ENCODE results near the gene MSANTD2. TPM values are rescaled to one million over a fixed set of nuclear protein-coding genes. Genes with fewer than 3 reads are reported as not detected.
"Not testable (repeated sequence)": the region's sequence is repeated elsewhere in the genome, so short reads cannot be mapped to it uniquely, and the experiment has no call there.

The MSANTD2 gene
- total RNA-seq, 1 donor from 2014 or later: 9.8 TPM

DNA sequence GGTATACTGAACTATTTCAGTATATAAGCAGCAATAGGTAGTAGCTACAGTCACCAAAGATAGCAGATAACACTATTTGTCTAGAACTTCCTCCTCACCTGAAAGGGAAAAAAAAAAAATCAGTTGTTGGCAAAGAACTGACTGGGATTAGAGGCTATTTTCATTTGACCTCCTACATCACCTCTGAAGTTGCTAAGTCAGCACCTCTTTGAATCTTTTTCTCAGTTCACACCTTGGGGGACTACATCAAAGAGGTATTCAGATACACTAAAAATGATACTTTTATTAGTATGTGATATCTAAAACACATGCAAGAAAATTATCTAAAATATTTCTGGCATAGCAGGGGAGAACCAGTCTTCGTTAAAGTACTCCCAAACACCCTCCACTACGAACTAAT, 16.2 kb downstream of the MSANTD2 start:
- no peaks in the 10 kb centered on the region for H3K27me3 ChIP-seq
- no peaks in the 10 kb centered on the region for H3K36me3 ChIP-seq
- DNase-seq (ENCODE audit: extremely low spot score in 2 of 2): no peak
- no peaks in the 10 kb centered on the region for H3K9me3 ChIP-seq
- H3K4me3 ChIP-seq: no peak overlapping the region
- H3K4me1 ChIP-seq: no peaks in the 10 kb centered on the region
- TF ChIP-seq POLR2A (IDR thresholded peaks at IDR 0.05) (no peak), POLR2AphosphoS5 (IDR thresholded peaks at IDR 0.05; ENCODE audit: insufficient read depth in 1 of 2, low read depth in 1 of 2) (no peak)
- TF ChIP-seq, protein P1, sequence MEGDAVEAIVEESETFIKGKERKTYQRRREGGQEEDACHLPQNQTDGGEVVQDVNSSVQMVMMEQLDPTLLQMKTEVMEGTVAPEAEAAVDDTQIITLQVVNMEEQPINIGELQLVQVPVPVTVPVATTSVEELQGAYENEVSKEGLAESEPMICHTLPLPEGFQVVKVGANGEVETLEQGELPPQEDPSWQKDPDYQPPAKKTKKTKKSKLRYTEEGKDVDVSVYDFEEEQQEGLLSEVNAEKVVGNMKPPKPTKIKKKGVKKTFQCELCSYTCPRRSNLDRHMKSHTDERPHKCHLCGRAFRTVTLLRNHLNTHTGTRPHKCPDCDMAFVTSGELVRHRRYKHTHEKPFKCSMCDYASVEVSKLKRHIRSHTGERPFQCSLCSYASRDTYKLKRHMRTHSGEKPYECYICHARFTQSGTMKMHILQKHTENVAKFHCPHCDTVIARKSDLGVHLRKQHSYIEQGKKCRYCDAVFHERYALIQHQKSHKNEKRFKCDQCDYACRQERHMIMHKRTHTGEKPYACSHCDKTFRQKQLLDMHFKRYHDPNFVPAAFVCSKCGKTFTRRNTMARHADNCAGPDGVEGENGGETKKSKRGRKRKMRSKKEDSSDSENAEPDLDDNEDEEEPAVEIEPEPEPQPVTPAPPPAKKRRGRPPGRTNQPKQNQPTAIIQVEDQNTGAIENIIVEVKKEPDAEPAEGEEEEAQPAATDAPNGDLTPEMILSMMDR (IDR thresholded peaks at IDR 0.05): no peak
- intact Hi-C loops (cut with DNase I): no loop called here
- H3K27ac ChIP-seq: no peak overlapping the region

DNA sequence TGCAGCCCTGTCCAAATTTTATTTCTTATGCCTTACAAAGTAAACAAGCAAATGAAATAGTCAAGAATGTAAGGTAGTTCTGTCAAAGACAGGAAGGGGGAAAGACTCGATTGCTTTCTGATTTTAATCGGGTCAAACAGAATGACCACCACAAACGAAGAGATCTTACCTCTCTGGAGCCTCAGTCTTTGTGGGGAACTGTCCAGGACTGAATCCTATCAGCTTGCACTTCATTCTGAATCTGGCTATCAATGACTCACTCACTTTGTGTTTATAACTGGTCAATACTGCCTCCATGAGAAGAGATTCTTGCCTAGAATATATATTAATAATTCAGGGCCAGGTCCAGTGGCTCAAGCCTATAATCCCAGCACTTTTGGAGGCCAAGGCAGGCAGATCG, 17.2 kb downstream of the MSANTD2 start:
- no peaks in the 10 kb centered on the region for H3K9me3 ChIP-seq
- no peak overlapping the region for H3K27ac ChIP-seq
- H3K36me3 ChIP-seq: no peaks in the 10 kb centered on the region
- H3K27me3 ChIP-seq: no peaks in the 10 kb centered on the region
- no peak overlapping the region for H3K4me3 ChIP-seq
- TF ChIP-seq, protein P1 (IDR thresholded peaks at IDR 0.05): no peak
- TF ChIP-seq POLR2A (IDR thresholded peaks at IDR 0.05) (no peak), POLR2AphosphoS5 (IDR thresholded peaks at IDR 0.05; ENCODE audit: insufficient read depth in 1 of 2, low read depth in 1 of 2) (no peak)
- intact Hi-C loops (cut with DNase I): no loop called here
- DNase-seq (ENCODE audit: extremely low spot score in 2 of 2): no peak
- H3K4me1 ChIP-seq: no peaks in the 10 kb centered on the region

DNA sequence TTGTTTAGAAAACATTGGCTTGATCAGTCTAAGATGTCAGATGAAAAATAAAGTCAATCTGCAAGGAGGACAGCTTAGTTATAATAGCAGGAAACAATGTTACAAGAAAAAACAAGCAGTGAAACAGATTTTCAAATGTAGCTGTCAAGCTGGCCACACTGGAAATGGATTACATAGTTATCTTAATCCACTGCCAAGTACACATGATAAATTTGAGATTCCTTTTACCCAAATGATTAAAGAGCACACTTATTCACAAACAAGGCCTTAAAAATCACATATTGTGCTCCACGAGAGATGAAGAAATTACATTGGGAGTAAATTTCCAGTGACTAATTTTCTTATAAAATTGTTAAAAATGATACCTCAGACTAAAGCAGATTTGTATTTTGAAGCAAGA, 20.6 kb downstream of the MSANTD2 start:
- TF ChIP-seq, protein P1 (IDR thresholded peaks at IDR 0.05): no peak
- no peak for TF ChIP-seq POLR2AphosphoS5 (IDR thresholded peaks at IDR 0.05; ENCODE audit: insufficient read depth in 1 of 2, low read depth in 1 of 2)
- no peak for TF ChIP-seq POLR2A (IDR thresholded peaks at IDR 0.05)
- no peak for DNase-seq (ENCODE audit: extremely low spot score in 2 of 2)
- intact Hi-C loops (cut with DNase I): no loop called here
- H3K9me3 ChIP-seq: no peaks in the 10 kb centered on the region
- H3K4me3 ChIP-seq: no peak overlapping the region
- H3K4me1 ChIP-seq: no peaks in the 10 kb centered on the region
- H3K27ac ChIP-seq: no peak overlapping the region
- no peaks in the 10 kb centered on the region for H3K27me3 ChIP-seq
- H3K36me3 ChIP-seq: no peaks in the 10 kb centered on the region

DNA sequence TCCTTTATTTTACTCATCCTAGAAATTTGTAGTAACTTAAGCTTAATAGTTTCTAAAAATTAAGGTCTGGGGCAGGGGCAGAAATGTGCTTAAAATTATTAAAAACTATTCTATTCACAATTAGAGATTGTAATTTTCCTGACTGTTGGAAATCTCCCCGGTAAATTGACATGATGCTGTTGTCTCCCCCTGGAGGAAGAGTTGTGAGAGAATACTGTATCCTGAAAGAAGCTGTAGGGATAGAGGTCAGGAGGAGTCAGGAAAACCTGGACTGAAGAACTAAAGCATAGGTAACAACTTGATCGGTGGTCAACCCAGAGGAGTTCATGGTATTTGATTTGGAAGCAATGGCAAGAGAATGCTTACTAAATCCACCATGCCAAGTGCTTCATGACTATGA, 21.9 kb downstream of the MSANTD2 start:
- Histone ChIP-seq H3K9me3 (no peaks in the 10 kb centered on the region), H3K36me3 (no peaks in the 10 kb centered on the region), H3K27ac (no peak overlapping the region), H3K4me3 (no peak overlapping the region), H3K27me3 (no peaks in the 10 kb centered on the region), H3K4me1 (no peaks in the 10 kb centered on the region)
- TF ChIP-seq, protein P1 (IDR thresholded peaks at IDR 0.05): no peak
- no peak for TF ChIP-seq POLR2A (IDR thresholded peaks at IDR 0.05)
- TF ChIP-seq POLR2AphosphoS5 (IDR thresholded peaks at IDR 0.05; ENCODE audit: insufficient read depth in 1 of 2, low read depth in 1 of 2): no peak
- no peak for DNase-seq (ENCODE audit: extremely low spot score in 2 of 2)
- intact Hi-C loops (cut with DNase I): no loop called here

DNA sequence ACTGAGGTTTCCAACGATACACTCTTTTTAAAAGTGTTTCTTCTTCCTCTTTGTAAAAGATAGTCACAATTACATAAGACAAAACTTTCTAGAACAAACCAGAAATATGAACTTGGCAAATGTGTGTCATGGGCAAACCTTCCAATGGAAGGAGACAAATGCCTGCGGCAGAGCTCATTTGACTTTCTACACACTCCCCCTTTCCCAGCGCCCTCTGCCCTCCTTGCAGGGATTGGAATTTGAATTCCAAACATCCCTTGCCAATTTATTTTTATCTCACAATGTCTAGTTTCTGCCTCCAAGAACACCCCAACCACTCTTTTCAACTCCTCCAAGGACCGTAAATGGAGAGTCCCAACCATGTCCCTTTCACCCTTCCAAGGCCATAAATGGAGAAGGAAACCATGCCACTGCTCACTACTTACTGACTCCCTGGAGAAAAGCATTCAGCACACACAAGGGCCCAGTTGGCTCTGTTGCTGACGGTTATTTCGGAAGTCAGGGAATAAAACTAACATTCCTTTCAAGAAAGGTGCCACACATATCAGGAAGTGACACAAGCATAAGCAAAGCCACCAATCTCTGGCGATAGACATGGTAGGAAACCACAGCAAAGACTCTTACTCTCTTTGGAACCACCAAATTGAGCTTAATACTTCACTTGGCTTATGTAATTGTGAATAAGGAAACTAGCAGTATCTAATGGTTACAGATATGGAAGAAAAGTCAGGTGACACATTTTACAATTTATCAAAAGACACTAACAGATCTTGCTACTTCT, 23.2 kb downstream of the MSANTD2 start:
- Histone ChIP-seq H3K27ac (peak overlapping the region; percentile 27), H3K9me3 (no peaks in the 10 kb centered on the region), H3K36me3 (peaks cover 0 to 8% of the 10 kb centered on the region in 2 donors), H3K4me3 (no peak overlapping the region), H3K4me1 (no peaks in the 10 kb centered on the region), H3K27me3 (no peaks in the 10 kb centered on the region)
- TF ChIP-seq POLR2A (IDR thresholded peaks at IDR 0.05) (no peak), POLR2AphosphoS5 (IDR thresholded peaks at IDR 0.05; ENCODE audit: insufficient read depth in 1 of 2, low read depth in 1 of 2) (no peak)
- TF ChIP-seq, protein P1 (IDR thresholded peaks at IDR 0.05): no peak
- no peak for DNase-seq (ENCODE audit: extremely low spot score in 2 of 2)
- intact Hi-C loops (cut with DNase I): no loop called here

DNA sequence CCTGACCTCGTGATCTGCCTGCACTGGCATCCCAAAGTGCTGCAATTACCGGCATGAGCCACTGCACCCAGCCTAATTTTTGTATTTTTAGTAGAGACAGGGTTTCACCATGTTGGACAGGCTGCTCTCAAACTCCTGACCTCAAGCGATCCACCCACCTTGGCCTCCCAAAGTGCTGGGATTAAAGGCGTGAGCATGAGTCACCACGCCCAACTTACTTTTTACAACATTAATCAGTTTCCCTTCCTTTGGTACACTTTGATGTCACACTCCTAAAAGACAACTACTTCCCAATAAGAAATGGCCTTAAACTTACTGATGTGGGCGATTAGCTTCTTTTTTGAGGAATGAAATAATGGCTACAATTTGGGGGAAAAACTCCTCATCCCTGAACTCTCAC, 29.2 kb downstream of the MSANTD2 start:
- H3K27ac ChIP-seq; H3K4me1 ChIP-seq; DNase-seq (ENCODE audit: extremely low spot score in 2 of 2); intact Hi-C loops (cut with DNase I); H3K27me3 ChIP-seq; H3K9me3 ChIP-seq; H3K4me3 ChIP-seq: not testable (repeated sequence)
- peaks cover 0 to 13% of the 10 kb centered on the region in 2 donors for H3K36me3 ChIP-seq
